ENCODE data around the gene RGS9BP.

RGS9BP gene

DNA sequence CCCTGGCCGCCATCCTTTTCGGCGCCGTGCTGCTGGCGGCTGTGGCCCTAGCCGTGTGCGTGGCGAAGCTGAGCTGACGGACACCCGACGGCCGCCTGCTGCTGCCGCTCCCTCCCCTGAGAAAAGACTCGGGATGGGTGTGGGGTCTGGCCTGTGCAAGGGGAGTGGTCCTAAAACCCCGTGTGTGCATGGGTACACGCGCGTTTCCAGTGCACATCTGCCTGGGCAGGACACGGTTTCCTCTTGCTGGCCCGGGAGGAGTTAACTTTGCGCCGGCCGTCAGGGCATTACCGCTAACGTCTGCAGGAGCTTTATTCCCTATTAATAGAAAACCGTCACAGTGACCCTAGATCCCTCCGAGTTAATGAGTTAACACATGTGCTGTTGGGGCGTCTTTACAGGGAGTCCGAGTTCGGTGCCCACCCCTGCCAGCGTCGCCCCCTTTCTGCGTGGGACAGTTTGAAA lies 1.3 kb downstream of the RGS9BP start:
- Histone ChIP-seq H3K27me3 (ENCODE audit: insufficient read depth, poor library complexity, severe bottlenecking) (peaks cover 11% of the 10 kb centered on the region), H3K27ac (replicated peaks) (no peak overlapping the region), H3K4me3 (replicated peaks; ENCODE audit: insufficient read depth, low read length) (no peak overlapping the region)
- no peak for TF ChIP-seq SPI1 (IDR thresholded peaks at IDR 0.05; ENCODE audit: borderline replicate concordance, low read depth)
- no peak for TF ChIP-seq GABPA (IDR thresholded peaks at IDR 0.05; ENCODE audit: low read depth)
- TF ChIP-seq, protein P1, sequence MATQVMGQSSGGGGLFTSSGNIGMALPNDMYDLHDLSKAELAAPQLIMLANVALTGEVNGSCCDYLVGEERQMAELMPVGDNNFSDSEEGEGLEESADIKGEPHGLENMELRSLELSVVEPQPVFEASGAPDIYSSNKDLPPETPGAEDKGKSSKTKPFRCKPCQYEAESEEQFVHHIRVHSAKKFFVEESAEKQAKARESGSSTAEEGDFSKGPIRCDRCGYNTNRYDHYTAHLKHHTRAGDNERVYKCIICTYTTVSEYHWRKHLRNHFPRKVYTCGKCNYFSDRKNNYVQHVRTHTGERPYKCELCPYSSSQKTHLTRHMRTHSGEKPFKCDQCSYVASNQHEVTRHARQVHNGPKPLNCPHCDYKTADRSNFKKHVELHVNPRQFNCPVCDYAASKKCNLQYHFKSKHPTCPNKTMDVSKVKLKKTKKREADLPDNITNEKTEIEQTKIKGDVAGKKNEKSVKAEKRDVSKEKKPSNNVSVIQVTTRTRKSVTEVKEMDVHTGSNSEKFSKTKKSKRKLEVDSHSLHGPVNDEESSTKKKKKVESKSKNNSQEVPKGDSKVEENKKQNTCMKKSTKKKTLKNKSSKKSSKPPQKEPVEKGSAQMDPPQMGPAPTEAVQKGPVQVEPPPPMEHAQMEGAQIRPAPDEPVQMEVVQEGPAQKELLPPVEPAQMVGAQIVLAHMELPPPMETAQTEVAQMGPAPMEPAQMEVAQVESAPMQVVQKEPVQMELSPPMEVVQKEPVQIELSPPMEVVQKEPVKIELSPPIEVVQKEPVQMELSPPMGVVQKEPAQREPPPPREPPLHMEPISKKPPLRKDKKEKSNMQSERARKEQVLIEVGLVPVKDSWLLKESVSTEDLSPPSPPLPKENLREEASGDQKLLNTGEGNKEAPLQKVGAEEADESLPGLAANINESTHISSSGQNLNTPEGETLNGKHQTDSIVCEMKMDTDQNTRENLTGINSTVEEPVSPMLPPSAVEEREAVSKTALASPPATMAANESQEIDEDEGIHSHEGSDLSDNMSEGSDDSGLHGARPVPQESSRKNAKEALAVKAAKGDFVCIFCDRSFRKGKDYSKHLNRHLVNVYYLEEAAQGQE (IDR thresholded peaks at IDR 0.05; ENCODE audit: insufficient replicate concordance, low read depth), result no peak
- TF ChIP-seq, protein P2, sequence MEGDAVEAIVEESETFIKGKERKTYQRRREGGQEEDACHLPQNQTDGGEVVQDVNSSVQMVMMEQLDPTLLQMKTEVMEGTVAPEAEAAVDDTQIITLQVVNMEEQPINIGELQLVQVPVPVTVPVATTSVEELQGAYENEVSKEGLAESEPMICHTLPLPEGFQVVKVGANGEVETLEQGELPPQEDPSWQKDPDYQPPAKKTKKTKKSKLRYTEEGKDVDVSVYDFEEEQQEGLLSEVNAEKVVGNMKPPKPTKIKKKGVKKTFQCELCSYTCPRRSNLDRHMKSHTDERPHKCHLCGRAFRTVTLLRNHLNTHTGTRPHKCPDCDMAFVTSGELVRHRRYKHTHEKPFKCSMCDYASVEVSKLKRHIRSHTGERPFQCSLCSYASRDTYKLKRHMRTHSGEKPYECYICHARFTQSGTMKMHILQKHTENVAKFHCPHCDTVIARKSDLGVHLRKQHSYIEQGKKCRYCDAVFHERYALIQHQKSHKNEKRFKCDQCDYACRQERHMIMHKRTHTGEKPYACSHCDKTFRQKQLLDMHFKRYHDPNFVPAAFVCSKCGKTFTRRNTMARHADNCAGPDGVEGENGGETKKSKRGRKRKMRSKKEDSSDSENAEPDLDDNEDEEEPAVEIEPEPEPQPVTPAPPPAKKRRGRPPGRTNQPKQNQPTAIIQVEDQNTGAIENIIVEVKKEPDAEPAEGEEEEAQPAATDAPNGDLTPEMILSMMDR (IDR thresholded peaks at IDR 0.05; ENCODE audit: insufficient read depth, low read length), result no peak
- no peak for DNase-seq (ENCODE audit: low read depth in 1 of 2, low spot score in 1 of 2)

DNA sequence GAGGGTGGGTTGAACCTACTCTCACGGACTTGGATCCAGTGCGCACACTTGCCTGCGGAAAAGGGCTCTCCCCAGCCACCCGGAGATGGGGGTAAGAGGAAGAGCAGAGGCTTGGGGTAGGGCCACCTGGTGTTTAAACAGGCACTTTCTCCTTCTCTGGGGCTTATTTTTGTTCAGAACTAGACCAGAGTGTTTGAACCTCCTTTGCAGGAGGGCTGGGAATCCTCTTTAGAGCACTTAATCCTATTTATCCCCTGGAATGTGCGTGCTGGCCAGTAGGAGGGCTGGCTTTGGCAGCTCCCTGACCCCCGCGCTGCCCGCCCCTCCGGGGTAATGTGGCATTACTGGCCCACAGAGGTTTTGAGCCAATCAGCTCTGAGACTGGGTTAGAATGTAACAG lies 2.0 kb downstream of the RGS9BP start:
- peaks cover 11% of the 10 kb centered on the region for H3K27me3 ChIP-seq (ENCODE audit: insufficient read depth, poor library complexity, severe bottlenecking)
- TF ChIP-seq POLR2AphosphoS5 (IDR thresholded peaks at IDR 0.05; ENCODE audit: low read depth) (no peak), GABPA (IDR thresholded peaks at IDR 0.05; ENCODE audit: low read depth) (no peak), SPI1 (IDR thresholded peaks at IDR 0.05; ENCODE audit: borderline replicate concordance, low read depth) (no peak)
- TF ChIP-seq, protein P2 (IDR thresholded peaks at IDR 0.05; ENCODE audit: insufficient read depth, low read length), result no peak
- TF ChIP-seq, protein P1 (IDR thresholded peaks at IDR 0.05; ENCODE audit: insufficient replicate concordance, low read depth), result no peak
- no peak overlapping the region for H3K27ac ChIP-seq (replicated peaks)
- no peak overlapping the region for H3K4me3 ChIP-seq (replicated peaks; ENCODE audit: insufficient read depth, low read length)
- no peak for DNase-seq (ENCODE audit: low read depth in 1 of 2, low spot score in 1 of 2)

DNA sequence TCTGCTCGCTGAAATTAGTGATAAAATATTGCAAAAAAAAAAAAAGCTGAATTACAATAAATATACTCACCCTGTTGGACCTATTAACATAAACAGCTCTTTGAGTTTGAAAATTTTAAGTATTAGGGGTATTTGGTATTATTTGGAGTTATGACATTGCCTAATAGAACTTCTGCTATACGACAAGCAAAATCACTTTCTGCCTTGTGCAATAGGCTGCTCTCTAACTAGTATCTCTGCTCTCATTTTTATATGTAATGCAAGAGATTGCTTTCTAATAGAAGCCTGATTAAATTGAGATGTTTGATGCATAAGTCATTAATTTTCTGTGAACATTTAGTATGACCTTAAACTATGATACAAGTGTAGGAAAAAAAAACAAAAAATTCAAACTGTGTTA lies 5.3 kb downstream of the RGS9BP start:
- TF ChIP-seq, protein P2 (IDR thresholded peaks at IDR 0.05; ENCODE audit: insufficient read depth, low read length), result no peak
- H3K27ac ChIP-seq (replicated peaks), result no peak overlapping the region
- H3K4me3 ChIP-seq (replicated peaks; ENCODE audit: insufficient read depth, low read length), result no peak overlapping the region
- no peak for DNase-seq (ENCODE audit: low read depth in 1 of 2, low spot score in 1 of 2)
- peaks cover 10% of the 10 kb centered on the region for H3K27me3 ChIP-seq (ENCODE audit: insufficient read depth, poor library complexity, severe bottlenecking)

DNA sequence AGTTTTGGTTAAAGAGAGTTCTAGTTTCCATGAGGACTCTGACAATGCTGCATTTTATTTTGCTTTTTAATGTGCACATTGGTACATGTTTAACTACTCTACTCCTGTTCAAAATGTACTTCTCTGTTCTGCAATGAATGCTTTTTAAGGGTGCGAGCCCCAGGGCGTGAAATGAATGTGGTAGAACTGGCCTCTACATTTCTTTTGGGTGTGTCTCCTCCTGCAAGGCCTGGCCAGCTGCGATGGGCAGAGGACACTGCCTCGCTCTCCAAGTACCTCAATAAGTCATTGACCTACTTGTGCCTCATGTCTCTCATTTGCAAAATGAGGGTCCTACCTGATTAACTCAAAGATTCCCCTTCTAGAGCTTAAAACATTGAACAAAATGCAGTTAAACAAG lies 6.7 kb downstream of the RGS9BP start:
- H3K4me3 ChIP-seq (replicated peaks; ENCODE audit: insufficient read depth, low read length), result no peak overlapping the region
- no peak overlapping the region for H3K27ac ChIP-seq (replicated peaks)
- no peak for DNase-seq (ENCODE audit: low read depth in 1 of 2, low spot score in 1 of 2)
- peaks cover 2% of the 10 kb centered on the region for H3K27me3 ChIP-seq (ENCODE audit: insufficient read depth, poor library complexity, severe bottlenecking)
- TF ChIP-seq SPI1 (IDR thresholded peaks at IDR 0.05; ENCODE audit: borderline replicate concordance, low read depth), result no peak
- TF ChIP-seq, protein P1 (IDR thresholded peaks at IDR 0.05; ENCODE audit: insufficient replicate concordance, low read depth), result no peak
- no peak for TF ChIP-seq GABPA (IDR thresholded peaks at IDR 0.05; ENCODE audit: low read depth)
- TF ChIP-seq, protein P2 (IDR thresholded peaks at IDR 0.05; ENCODE audit: insufficient read depth, low read length), result no peak
- TF ChIP-seq POLR2AphosphoS5 (IDR thresholded peaks at IDR 0.05; ENCODE audit: low read depth), result no peak
